GM19351 (cell line): ENCODE results near the gene DLX3.

ENCODE experiments used
- ATAC-seq: cut with Tn5 transposase; IDR thresholded peaks from one replicate; pipeline ENCODE4 v1.9.1; 2021; ENCODE audit warnings: mild to moderate bottlenecking, moderate library complexity; ENCODE audit not compliant: unreplicated experiment

Gene DLX3

GRCh38 chr17:50024808-50025207 is 29.8 kb upstream of the DLX3 start:
- no peak for ATAC-seq

GRCh38 chr17:50023520-50023919 is 28.5 kb upstream of the DLX3 start:
- ATAC-seq = no peak

- no peak for ATAC-seq
Observed at GRCh38 chr17:50022463-50023130, 27.6 kb upstream of the DLX3 start.

- ATAC-seq = no peak
Observed at GRCh38 chr17:50021681-50022370, 26.8 kb upstream of the DLX3 start.

- ATAC-seq = no peak
Observed at GRCh38 chr17:50020841-50021599, 26.0 kb upstream of the DLX3 start.

- ATAC-seq = no peak
Observed at GRCh38 chr17:50018909-50019308, 23.9 kb upstream of the DLX3 start.

GRCh38 chr17:50015146-50015545 is 20.1 kb upstream of the DLX3 start:
- no peak for ATAC-seq

- no peak for ATAC-seq
Observed at GRCh38 chr17:50014471-50015088, 19.6 kb upstream of the DLX3 start.

- ATAC-seq = no peak
Observed at GRCh38 chr17:50013079-50013478, 18.1 kb upstream of the DLX3 start.

GRCh38 chr17:50009282-50009681 is 14.3 kb upstream of the DLX3 start:
- ATAC-seq = no peak

GRCh38 chr17:50003911-50004310 is 8.9 kb upstream of the DLX3 start:
- ATAC-seq = no peak

- ATAC-seq = no peak
Observed at GRCh38 chr17:49998836-49999511, 4.0 kb upstream of the DLX3 start.

GRCh38 chr17:49997773-49998703 is 3.0 kb upstream of the DLX3 start:
- ATAC-seq = peak; percentile 65

- ATAC-seq = no peak
Observed at GRCh38 chr17:49997301-49997650, 2.3 kb upstream of the DLX3 start.

- ATAC-seq = no peak
Observed at GRCh38 chr17:49996495-49997300, 1.7 kb upstream of the DLX3 start.

GRCh38 chr17:49996121-49996494 is 1.1 kb upstream of the DLX3 start:
- no peak for ATAC-seq

GRCh38 chr17:49994085-49995054 is 654 bp downstream of the DLX3 start:
- no peak for ATAC-seq

- no peak for ATAC-seq
Observed at GRCh38 chr17:49993423-49994060, 1.5 kb downstream of the DLX3 start.
